ENCODE results near the gene ACOT7. TPM values are rescaled to one million over a fixed set of nuclear protein-coding genes. Genes with fewer than 3 reads are reported as not detected.

The ACOT7 gene
- total and polyA plus RNA-seq, 2 experiments from 2014 or later: 20.3 to 39.9 TPM

DNA sequence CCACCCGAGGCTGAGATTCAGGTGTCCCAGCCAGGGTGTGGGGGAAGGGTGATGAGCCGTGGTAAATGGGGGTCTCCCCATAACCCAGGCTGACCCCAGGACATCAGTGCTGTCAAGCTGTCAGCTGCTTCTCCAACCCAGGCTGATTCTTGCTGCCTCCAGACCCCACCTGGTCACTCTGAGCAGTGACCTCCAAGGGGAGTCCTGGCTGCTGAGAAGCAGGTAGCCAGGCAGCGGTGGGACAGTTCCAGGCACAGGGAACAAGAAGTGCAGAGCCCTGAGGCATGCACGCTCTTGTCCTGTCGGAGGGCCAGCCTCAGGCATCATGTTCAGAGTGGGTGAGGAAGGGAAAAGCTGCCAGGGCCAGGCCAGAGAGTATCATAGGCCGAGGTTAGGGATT, 32.1 kb upstream of the ACOT7 start:
- Histone ChIP-seq H3K36me3 (replicated peaks; ENCODE audit: insufficient read depth, low read depth) (no peaks in the 10 kb centered on the region), H3K4me3 (no peak overlapping the region), H3K9me3 (ENCODE audit: low read depth) (no peaks in the 10 kb centered on the region), H3K27me3 (peaks cover 66% of the 10 kb centered on the region), H3K27ac (no peak overlapping the region), H3K4me1 (ENCODE audit: insufficient read depth) (peaks cover 6% of the 10 kb centered on the region), H3K4me2 (no peak overlapping the region), H3K9me2 (replicated peaks; ENCODE audit: insufficient read depth) (no peaks in the 10 kb centered on the region), H2AFZ (no peak overlapping the region), H4K20me1 (ENCODE audit: insufficient read depth, poor library complexity, severe bottlenecking) (no peaks in the 10 kb centered on the region), H3K79me2 (no peaks in the 10 kb centered on the region)
- TF ChIP-seq EZH2phosphoT487 (IDR thresholded peaks at IDR 0.05; ENCODE audit: low read depth, severe bottlenecking, unreplicated experiment): no peak
- peak; percentile 3 for DNase-seq (ENCODE audit: low spot score)
- WGBS (ENCODE audit: low lambda C conversion rate, missing lambda C conversion rate): 89% methylated on average over 6 of the region's 6 CpGs

DNA sequence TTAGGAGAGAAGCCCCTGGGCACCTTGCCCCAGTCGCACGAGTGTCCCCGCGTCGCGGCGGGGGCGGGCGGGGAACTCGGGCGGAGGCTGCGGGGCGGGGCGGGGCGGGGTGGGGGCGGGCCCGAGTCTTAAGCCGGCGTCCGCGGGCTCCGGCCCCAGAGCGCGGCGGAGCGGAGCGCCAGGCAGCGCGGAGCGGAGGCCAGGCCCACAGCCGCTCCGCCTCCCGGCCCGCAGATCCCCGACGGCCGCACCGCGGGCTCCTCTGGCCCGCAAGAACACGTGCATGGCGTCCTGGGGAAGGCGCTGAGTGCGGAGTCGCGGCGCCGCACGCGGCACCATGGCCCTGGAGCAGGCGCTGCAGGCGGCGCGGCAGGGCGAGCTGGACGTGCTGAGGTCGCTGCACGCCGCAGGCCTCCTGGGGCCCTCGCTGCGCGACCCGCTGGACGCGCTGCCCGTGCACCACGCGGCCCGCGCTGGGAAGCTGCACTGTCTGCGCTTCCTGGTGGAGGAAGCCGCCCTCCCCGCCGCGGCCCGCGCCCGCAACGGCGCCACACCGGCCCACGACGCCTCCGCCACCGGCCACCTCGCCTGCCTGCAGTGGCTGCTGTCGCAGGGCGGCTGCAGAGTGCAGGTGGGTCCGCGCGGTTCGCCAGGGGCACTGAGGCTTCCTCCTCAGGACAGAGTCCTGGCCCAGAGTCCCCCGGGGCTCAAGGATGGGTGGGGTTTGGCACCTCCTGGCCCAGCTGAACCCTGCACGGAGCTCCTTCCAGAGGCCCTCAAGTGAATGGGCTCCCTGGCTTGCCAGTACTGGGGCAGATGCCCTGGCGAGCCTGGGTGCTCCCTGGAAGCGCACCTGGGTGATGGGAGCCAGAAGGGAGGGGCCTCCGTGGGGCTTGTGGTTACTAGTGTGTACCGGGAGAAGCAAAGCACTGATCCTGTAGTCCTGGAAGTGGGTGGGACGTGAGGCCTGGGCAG, 31.3 kb upstream of the ACOT7 start, which contains the start of gene ESPN:
ESPN (plus strand) TSS at position 158 of the 975 bp plus-strand sequence; CDS start at position 338, 180 bp downstream.
- no peak within 1 kb of the TSS for H2AFZ ChIP-seq
- TF ChIP-seq, protein P1, sequence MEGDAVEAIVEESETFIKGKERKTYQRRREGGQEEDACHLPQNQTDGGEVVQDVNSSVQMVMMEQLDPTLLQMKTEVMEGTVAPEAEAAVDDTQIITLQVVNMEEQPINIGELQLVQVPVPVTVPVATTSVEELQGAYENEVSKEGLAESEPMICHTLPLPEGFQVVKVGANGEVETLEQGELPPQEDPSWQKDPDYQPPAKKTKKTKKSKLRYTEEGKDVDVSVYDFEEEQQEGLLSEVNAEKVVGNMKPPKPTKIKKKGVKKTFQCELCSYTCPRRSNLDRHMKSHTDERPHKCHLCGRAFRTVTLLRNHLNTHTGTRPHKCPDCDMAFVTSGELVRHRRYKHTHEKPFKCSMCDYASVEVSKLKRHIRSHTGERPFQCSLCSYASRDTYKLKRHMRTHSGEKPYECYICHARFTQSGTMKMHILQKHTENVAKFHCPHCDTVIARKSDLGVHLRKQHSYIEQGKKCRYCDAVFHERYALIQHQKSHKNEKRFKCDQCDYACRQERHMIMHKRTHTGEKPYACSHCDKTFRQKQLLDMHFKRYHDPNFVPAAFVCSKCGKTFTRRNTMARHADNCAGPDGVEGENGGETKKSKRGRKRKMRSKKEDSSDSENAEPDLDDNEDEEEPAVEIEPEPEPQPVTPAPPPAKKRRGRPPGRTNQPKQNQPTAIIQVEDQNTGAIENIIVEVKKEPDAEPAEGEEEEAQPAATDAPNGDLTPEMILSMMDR (IDR thresholded peaks at IDR 0.05; ENCODE audit: poor library complexity): no peak
- TF ChIP-seq EZH2phosphoT487 (IDR thresholded peaks at IDR 0.05; ENCODE audit: low read depth, severe bottlenecking, unreplicated experiment) (no peak), EZH2 (IDR thresholded peaks at IDR 0.05; ENCODE audit: borderline replicate concordance) (no peak)
- WGBS (ENCODE audit: low lambda C conversion rate, missing lambda C conversion rate): 14% methylated on average over 62 of the region's 99 CpGs

DNA sequence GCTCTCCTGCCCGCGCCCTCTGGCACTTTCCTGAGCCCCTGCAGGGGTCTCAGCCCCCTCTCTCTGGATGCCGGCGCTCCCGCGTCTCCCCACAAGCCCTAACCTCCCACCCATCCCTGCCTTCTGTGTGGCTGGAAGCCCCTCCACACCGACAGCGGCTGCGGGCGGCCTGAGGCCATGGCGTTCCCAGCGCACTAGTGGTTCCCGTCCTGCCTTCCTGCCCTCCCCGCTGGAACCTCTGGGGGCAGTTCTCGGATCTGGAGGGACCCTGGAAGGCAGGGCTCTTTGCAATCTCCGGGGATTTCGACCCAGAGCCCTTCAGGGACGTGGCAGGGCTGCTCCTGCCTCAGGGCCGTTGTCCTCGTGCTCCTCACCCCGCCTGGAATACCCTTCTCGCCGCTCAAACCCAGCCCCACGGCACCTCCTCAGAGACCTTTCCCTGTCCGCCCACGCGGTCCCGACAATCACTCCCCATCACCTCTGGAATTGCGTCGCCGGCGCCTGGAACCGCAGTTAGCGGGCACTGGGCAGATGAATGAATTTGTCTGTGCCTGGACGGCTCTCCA, 30.5 kb upstream of the ACOT7 start:
- no peaks in the 10 kb centered on the region for H3K9me2 ChIP-seq (replicated peaks; ENCODE audit: insufficient read depth)
- H3K79me2 ChIP-seq: no peaks in the 10 kb centered on the region
- H3K36me3 ChIP-seq (replicated peaks; ENCODE audit: insufficient read depth, low read depth): no peaks in the 10 kb centered on the region
- peaks cover 78% of the 10 kb centered on the region for H3K27me3 ChIP-seq
- no peaks in the 10 kb centered on the region for H3K9me3 ChIP-seq (ENCODE audit: low read depth)
- H3K4me1 ChIP-seq (ENCODE audit: insufficient read depth): peaks cover 21% of the 10 kb centered on the region
- WGBS (ENCODE audit: low lambda C conversion rate, missing lambda C conversion rate): 14% methylated on average over 31 of the region's 35 CpGs
- DNase-seq (ENCODE audit: low spot score): peak; percentile 15
- H3K27ac ChIP-seq: no peak overlapping the region
- TF ChIP-seq EZH2phosphoT487 (IDR thresholded peaks at IDR 0.05; ENCODE audit: low read depth, severe bottlenecking, unreplicated experiment) (no peak), EZH2 (IDR thresholded peaks at IDR 0.05; ENCODE audit: borderline replicate concordance) (peak; percentile 81)
- H2AFZ ChIP-seq: no peak overlapping the region
- no peak overlapping the region for H3K4me3 ChIP-seq
- H4K20me1 ChIP-seq (ENCODE audit: insufficient read depth, poor library complexity, severe bottlenecking): no peaks in the 10 kb centered on the region
- peak overlapping the region; percentile 72 for H3K4me2 ChIP-seq

More for the DNA sequence above, 31.3 kb upstream of the ACOT7 start, which contains the start of gene ESPN:
- peak; percentile 38 for DNase-seq (ENCODE audit: low spot score)
- Histone ChIP-seq H4K20me1 (ENCODE audit: insufficient read depth, poor library complexity, severe bottlenecking) (no peaks in the 10 kb centered on the region), H3K79me2 (no peaks in the 10 kb centered on the region), H3K9me3 (ENCODE audit: low read depth) (no peaks in the 10 kb centered on the region), H3K36me3 (replicated peaks; ENCODE audit: insufficient read depth, low read depth) (no peaks in the 10 kb centered on the region), H3K4me3 (no peak within 1 kb of the TSS), H3K9me2 (replicated peaks; ENCODE audit: insufficient read depth) (no peaks in the 10 kb centered on the region), H3K27me3 (peaks cover 70% of the 10 kb centered on the region), H3K27ac (no peak within 1 kb of the TSS), H3K4me1 (ENCODE audit: insufficient read depth) (peaks cover 13% of the 10 kb centered on the region), H3K4me2 (peak within 1 kb of the TSS; percentile 72)

DNA sequence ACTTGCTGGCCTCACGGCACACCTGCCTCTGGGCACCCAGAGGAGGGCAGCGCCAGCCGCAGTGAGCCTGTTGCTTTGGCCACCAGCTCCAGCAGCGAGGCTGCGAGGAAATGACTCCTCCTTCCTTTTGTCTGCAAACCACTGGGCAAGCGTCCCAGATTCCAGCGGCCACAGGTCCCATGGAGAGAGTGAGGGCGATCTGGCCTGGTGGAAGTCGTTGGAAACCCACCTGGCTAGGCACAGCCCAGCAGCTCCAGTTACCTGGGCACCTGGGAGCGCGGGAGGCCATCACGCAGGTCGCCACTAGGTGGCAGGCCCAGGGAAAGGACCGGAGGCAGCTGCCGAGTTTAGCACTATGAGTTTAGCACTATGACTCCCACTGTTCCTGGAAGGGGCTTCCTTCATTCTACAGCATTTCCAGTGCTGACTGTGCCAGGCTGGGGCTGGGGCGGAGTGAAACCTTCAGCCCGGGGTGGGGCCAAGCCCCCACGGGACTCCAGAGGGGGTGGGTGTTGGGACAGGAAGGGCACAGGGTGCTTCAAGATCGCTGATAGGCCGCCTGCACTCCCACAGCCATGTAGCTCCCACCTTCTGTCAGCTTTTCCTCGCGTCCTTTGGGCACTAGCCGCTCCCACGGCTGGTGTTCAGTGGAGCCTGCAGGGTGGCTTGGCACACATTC, 29.9 kb upstream of the ACOT7 start:
- H3K27me3 ChIP-seq: peaks cover 85% of the 10 kb centered on the region
- H3K4me2 ChIP-seq: peak overlapping the region; percentile 72
- H4K20me1 ChIP-seq (ENCODE audit: insufficient read depth, poor library complexity, severe bottlenecking): no peaks in the 10 kb centered on the region
- no peaks in the 10 kb centered on the region for H3K9me3 ChIP-seq (ENCODE audit: low read depth)
- TF ChIP-seq EZH2phosphoT487 (IDR thresholded peaks at IDR 0.05; ENCODE audit: low read depth, severe bottlenecking, unreplicated experiment): no peak
- TF ChIP-seq, protein P1 (IDR thresholded peaks at IDR 0.05; ENCODE audit: poor library complexity): peak; percentile 72
- no peak for TF ChIP-seq EZH2 (IDR thresholded peaks at IDR 0.05; ENCODE audit: borderline replicate concordance)
- no peaks in the 10 kb centered on the region for H3K79me2 ChIP-seq
- no peaks in the 10 kb centered on the region for H3K36me3 ChIP-seq (replicated peaks; ENCODE audit: insufficient read depth, low read depth)
- H2AFZ ChIP-seq: no peak overlapping the region
- H3K9me2 ChIP-seq (replicated peaks; ENCODE audit: insufficient read depth): no peaks in the 10 kb centered on the region
- DNase-seq (ENCODE audit: low spot score): peak; percentile 83
- no peak overlapping the region for H3K27ac ChIP-seq
- no peak overlapping the region for H3K4me3 ChIP-seq
- H3K4me1 ChIP-seq (ENCODE audit: insufficient read depth): peaks cover 24% of the 10 kb centered on the region
- 14% methylated on average over 22 of the region's 24 CpGs for WGBS (ENCODE audit: low lambda C conversion rate, missing lambda C conversion rate)
